Lower leg skin (tissue), 3 donors: Measurements from ENCODE around the gene MYH7.
"Not testable (repeated sequence)": the region's sequence is repeated elsewhere in the genome, so short reads cannot be mapped to it uniquely, and the experiment has no call there.

Experiments used
- POLR2A ChIP-seq, 2 donors: fragments of 450-650 bp; IDR thresholded peaks; one replicate each; pipeline ENCODE4 v1.6.1; 2016 to 2017; ENCODE audit warnings: antibody characterized with exemption in 2 of 2, mild to moderate bottlenecking in 1 of 2, moderate library complexity in 1 of 2
- TF ChIP-seq, protein P1 (sequence below), 3 donors: fragments of 450-650 bp; IDR thresholded peaks; one replicate each; pipeline ENCODE4 v1.5.1; 2016; ENCODE audit warnings: antibody characterized with exemption in 3 of 3, mild to moderate bottlenecking in 3 of 3, moderate library complexity in 2 of 3

DNA sequence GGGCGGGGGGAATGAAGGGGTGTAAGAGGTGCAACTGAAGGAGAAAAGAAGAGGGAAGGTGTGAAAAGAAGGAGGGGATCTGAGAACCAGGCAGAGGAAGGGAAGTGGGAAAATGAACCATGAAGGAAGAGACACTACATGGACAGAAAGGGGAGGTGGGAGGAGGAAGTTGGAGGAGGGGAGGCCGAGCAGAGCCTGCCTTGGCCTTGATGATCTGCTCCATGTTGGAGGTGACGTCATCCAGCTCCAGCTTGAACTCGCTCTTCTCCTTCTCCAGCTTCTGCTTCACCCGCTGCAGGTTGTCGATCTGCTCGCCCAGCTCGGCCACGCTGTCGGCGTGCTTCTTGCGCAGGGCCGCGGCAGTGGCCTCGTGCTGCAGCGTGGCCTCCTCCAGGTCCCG is 15.8 kb downstream of the MYH7 start:
- TF ChIP-seq, protein P1, sequence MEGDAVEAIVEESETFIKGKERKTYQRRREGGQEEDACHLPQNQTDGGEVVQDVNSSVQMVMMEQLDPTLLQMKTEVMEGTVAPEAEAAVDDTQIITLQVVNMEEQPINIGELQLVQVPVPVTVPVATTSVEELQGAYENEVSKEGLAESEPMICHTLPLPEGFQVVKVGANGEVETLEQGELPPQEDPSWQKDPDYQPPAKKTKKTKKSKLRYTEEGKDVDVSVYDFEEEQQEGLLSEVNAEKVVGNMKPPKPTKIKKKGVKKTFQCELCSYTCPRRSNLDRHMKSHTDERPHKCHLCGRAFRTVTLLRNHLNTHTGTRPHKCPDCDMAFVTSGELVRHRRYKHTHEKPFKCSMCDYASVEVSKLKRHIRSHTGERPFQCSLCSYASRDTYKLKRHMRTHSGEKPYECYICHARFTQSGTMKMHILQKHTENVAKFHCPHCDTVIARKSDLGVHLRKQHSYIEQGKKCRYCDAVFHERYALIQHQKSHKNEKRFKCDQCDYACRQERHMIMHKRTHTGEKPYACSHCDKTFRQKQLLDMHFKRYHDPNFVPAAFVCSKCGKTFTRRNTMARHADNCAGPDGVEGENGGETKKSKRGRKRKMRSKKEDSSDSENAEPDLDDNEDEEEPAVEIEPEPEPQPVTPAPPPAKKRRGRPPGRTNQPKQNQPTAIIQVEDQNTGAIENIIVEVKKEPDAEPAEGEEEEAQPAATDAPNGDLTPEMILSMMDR (IDR thresholded peaks at IDR 0.05): not testable (repeated sequence)
- not testable (repeated sequence) for TF ChIP-seq POLR2A (IDR thresholded peaks at IDR 0.05)
